ENCODE measurements around the gene AKT1S1.
A peak's percentile ranks its signal among the peaks of the same experiment; 100 is the strongest.

AKT1S1 gene

GRCh38 chr19:49860336-49861102 lies 16.6 kb downstream of the AKT1S1 start:
- peaks cover 28 to 96% (median 78%) of the 10 kb centered on the region in 3 donors for H3K36me3 ChIP-seq
- no peak overlapping the region for H3K4me3 ChIP-seq
- TF ChIP-seq CTCF (IDR thresholded peaks at IDR 0.05), result no peak
- H3K4me1 ChIP-seq, result peaks cover 0 to 11% (median 8%) of the 10 kb centered on the region in 4 donors
- DNase-seq, result peak in 1 of 2 donors; percentile 16
- H3K27me3 ChIP-seq, result no peaks in the 10 kb centered on the region
- H3K27ac ChIP-seq, result peak overlapping the region; percentile 26 to 41
- no peaks in the 10 kb centered on the region for H3K9me3 ChIP-seq
- intact Hi-C loops (cut with DNase I; ENCODE audit: low total_unique reads), result loop anchor here (10.0 kb wide), 1 partner anchor 96 kb away; the partner anchor contains the start of genes AP2A1 and TSKS

GRCh38 chr19:49859682-49860335 lies 17.3 kb downstream of the AKT1S1 start:
- intact Hi-C loops (cut with DNase I; ENCODE audit: low total_unique reads), result loop anchor here (10.0 kb wide), 1 partner anchor 95 kb away; the partner anchor contains the start of genes AP2A1 and TSKS
- no peaks in the 10 kb centered on the region for H3K9me3 ChIP-seq
- no peak for TF ChIP-seq CTCF (IDR thresholded peaks at IDR 0.05)
- no peaks in the 10 kb centered on the region for H3K27me3 ChIP-seq
- DNase-seq, result no peak
- H3K27ac ChIP-seq, result no peak overlapping the region
- H3K36me3 ChIP-seq, result peaks cover 34 to 100% (median 85%) of the 10 kb centered on the region in 3 donors
- H3K4me3 ChIP-seq, result no peak overlapping the region
- peaks cover 0 to 7% (median 2%) of the 10 kb centered on the region in 4 donors for H3K4me1 ChIP-seq

- Histone ChIP-seq H3K27ac (no peak overlapping the region), H3K4me3 (no peak overlapping the region), H3K4me1 (peaks cover 0 to 17% (median 5%) of the 10 kb centered on the region in 4 donors), H3K36me3 (peaks cover 39 to 92% (median 84%) of the 10 kb centered on the region in 3 donors), H3K9me3 (no peaks in the 10 kb centered on the region), H3K27me3 (no peaks in the 10 kb centered on the region)
- intact Hi-C loops (cut with DNase I; ENCODE audit: low total_unique reads), result no loop called here
- DNase-seq, result no peak
- TF ChIP-seq CTCF (IDR thresholded peaks at IDR 0.05), result no peak
These were observed 18.8 kb downstream of the AKT1S1 start for GRCh38 chr19:49858088-49858985.

GRCh38 chr19:49857838-49858087 lies 19.4 kb downstream of the AKT1S1 start:
- H3K36me3 ChIP-seq, result peaks cover 39 to 86% (median 78%) of the 10 kb centered on the region in 3 donors
- H3K4me3 ChIP-seq, result no peak overlapping the region
- H3K9me3 ChIP-seq, result no peaks in the 10 kb centered on the region
- no peak overlapping the region for H3K27ac ChIP-seq
- DNase-seq, result no peak
- TF ChIP-seq CTCF (IDR thresholded peaks at IDR 0.05), result no peak
- intact Hi-C loops (cut with DNase I; ENCODE audit: low total_unique reads), result no loop called here
- peaks cover 0 to 23% (median 11%) of the 10 kb centered on the region in 4 donors for H3K4me1 ChIP-seq
- no peaks in the 10 kb centered on the region for H3K27me3 ChIP-seq

- TF ChIP-seq CTCF (IDR thresholded peaks at IDR 0.05), result no peak
These were observed 19.9 kb downstream of the AKT1S1 start for GRCh38 chr19:49857061-49857837.

More at GRCh38 chr19:49857061-49857837, 19.9 kb downstream of the AKT1S1 start:
- Histone ChIP-seq H3K27ac (no peak overlapping the region), H3K36me3 (peaks cover 39 to 81% (median 73%) of the 10 kb centered on the region in 3 donors), H3K27me3 (no peaks in the 10 kb centered on the region), H3K9me3 (no peaks in the 10 kb centered on the region), H3K4me3 (no peak overlapping the region), H3K4me1 (peaks cover 0 to 28% (median 16%) of the 10 kb centered on the region in 4 donors)
- intact Hi-C loops (cut with DNase I; ENCODE audit: low total_unique reads), result no loop called here
- DNase-seq, result no peak

All from tibial artery (tissue), 4 donors.